ENCODE measurements around the gene SVOPL.

Gene SVOPL

DNA sequence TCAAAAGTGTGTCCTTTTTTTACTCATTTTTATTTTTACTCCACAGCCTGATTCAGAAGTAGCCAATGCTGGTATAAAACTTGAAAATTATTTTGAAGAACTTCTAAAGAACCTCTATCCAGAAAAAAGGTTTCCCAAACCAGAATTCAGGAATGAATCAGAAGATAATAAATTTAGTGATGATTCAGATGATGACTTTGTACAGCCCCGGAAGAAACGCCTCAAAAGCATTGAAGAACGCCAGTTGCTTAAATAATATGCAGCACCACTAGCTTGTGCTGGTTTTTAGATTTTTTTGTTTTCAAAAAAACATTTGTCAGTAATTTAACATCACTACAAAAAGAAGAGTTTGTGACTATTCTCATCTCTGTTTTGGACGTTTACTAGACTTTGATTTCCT lies 116.5 kb downstream of the SVOPL start:
- H3K27ac ChIP-seq = no peak overlapping the region

DNA sequence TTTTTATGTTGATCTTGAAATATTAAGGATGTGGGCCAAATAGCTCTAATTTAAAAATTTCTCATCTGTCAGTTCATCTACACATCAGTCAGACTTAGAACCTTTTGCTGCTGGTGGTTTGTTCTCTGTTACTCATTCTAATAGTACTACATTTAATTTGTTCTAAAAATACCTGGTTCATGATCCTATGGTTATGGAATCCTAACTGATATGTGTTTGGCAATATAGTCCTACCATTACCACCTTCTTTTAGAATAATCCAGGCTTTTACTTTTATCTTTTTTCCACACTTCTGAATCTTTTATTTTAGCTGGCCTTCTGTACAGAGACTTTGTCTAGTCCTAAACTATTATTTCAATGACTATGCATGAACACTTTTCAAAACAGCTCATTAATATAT lies 116.9 kb downstream of the SVOPL start:
- no peak overlapping the region for H3K27ac ChIP-seq
- TF ChIP-seq, protein P1, sequence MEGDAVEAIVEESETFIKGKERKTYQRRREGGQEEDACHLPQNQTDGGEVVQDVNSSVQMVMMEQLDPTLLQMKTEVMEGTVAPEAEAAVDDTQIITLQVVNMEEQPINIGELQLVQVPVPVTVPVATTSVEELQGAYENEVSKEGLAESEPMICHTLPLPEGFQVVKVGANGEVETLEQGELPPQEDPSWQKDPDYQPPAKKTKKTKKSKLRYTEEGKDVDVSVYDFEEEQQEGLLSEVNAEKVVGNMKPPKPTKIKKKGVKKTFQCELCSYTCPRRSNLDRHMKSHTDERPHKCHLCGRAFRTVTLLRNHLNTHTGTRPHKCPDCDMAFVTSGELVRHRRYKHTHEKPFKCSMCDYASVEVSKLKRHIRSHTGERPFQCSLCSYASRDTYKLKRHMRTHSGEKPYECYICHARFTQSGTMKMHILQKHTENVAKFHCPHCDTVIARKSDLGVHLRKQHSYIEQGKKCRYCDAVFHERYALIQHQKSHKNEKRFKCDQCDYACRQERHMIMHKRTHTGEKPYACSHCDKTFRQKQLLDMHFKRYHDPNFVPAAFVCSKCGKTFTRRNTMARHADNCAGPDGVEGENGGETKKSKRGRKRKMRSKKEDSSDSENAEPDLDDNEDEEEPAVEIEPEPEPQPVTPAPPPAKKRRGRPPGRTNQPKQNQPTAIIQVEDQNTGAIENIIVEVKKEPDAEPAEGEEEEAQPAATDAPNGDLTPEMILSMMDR (conservative IDR thresholded peaks at IDR 0.05) = no peak

More for the DNA sequence above, 116.5 kb downstream of the SVOPL start:
- TF ChIP-seq, protein P1 (conservative IDR thresholded peaks at IDR 0.05) = no peak

DNA sequence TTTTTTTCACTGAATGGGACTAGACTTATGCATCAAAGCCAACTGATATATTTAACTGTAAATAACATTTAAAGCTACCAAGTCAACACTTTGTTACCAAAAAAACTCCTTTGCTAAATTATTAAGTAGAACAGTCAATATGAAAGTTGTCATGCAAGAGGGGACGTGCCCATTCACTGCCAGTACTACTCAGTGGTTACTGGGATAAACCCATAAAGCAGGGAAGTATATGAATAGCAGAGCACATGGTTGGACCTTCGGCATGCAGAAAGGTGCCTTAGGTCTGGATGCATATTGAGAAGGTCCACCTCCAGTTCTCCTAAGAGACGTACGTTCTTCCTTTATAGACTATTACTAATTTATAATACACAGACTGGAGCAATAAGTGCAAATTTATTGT lies 120.1 kb downstream of the SVOPL start:
- H3K27ac ChIP-seq = no peak overlapping the region
- TF ChIP-seq, protein P1 (conservative IDR thresholded peaks at IDR 0.05) = no peak

DNA sequence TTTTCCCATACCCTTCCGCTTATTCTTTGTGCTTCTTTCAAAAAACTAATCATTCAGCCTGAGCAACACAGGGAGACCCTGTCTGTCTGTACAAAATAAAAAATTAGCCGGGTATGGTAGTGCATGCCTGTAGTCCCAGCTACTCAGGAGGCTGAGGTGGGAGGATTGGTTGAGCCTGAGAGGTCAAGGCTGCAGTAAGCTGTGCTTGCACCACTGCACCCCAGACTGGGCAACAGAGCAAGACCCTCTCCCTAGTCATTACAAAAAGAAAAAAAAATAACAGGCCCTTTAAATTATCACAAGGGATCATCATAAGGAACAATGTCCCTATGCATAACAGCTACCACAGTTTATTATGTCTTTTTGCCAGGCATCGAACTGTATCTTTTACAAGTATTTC lies 121.5 kb downstream of the SVOPL start:
- H3K27ac ChIP-seq = no peak overlapping the region
- TF ChIP-seq, protein P1 (conservative IDR thresholded peaks at IDR 0.05) = no peak

DNA sequence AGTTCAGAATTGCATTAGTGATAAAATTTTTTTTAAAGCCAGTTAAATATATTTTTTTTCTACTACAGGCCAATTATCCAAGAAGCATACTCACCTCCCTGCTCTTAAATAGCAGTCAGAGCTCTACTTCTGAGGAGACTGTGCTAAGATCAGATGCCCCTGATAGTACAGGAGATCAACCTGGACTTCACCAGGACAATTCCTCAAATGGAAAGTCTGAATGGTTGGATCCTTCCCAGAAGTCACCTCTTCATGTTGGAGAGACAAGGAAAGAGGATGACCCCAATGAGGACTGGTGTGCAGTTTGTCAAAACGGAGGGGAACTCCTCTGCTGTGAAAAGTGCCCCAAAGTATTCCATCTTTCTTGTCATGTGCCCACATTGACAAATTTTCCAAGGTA lies 122.0 kb downstream of the SVOPL start:
- TF ChIP-seq, protein P1 (conservative IDR thresholded peaks at IDR 0.05) = no peak
- H3K27ac ChIP-seq = no peak overlapping the region

DNA sequence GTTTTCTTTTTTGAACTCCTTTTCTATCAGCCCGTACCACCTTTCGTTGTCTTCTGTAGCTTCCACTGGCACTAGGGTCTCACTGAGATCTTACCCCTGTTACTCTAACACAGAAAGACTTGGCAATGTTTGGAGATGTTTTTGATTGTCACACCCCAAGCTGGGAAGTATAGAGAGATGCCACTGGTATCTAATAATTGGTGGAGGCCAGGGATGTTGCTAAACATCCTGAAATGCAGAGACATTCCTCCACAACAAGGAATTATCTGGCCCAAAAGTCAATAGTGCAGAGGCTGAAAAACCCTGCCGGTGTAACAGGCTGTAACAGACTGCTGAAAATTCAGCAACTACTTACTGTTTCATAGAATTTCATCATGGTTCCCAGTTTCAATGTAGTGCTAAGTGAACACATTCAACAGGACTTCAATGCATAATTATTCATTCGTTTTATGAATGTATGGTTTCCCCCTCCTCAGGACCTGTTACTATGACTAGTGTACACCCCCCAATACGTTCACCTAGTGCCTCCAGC lies 125.2 kb downstream of the SVOPL start:
- TF ChIP-seq, protein P1 (conservative IDR thresholded peaks at IDR 0.05) = no peak
- no peak overlapping the region for H3K27ac ChIP-seq

DNA sequence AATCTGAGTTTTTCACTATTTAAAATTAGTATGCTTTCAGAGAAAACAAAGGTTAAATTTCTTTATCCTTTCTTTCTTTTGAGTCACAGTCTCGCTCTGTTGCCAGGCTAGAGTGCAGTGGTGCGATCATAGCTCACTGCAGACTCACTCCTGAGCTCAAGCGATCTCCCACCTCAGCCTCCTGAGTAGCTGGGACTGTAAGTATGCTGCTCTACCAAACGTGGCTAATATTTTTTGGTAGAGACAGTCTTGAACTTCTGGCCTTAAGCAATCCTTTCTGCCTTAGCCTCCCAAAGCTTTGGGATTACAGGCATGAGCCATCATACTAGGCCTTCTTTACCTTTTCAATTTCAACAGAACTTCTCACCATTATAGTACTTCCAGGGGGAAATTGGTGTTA lies 127.4 kb downstream of the SVOPL start:
- TF ChIP-seq, protein P1 (conservative IDR thresholded peaks at IDR 0.05) = no peak
- no peak overlapping the region for H3K27ac ChIP-seq
